ENCODE results near the gene CXCL17.

CXCL17 gene

DNA sequence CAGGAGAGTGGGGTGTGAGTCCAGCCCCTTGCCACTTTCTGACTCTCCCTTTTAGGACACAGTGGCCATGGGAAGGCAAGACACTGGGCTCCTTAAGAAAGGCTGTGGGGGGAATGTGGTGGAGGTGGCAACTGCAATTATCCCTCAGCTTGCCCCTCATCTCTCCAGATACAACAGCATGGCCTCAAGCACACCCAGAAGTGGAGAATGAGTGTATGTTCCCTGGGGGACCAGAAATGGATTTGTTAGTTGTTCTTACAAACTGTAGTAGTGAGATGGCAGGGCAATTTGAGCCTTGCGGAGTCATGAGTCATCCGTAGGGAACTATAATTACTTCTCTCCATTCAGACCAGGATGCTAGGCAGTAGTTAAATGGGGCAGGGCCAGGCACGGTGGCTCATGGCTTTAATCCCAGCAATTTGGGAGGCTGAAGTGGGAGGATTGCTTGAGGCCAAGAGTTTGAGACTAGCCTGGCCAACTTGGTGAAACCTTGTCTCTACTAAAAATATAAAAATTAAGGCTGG is 25.6 kb upstream of the CXCL17 start:
- TF ChIP-seq GABPA (IDR thresholded peaks at IDR 0.05; ENCODE audit: low read depth) (no peak), SPI1 (IDR thresholded peaks at IDR 0.05; ENCODE audit: borderline replicate concordance, low read depth) (no peak), POLR2AphosphoS5 (IDR thresholded peaks at IDR 0.05; ENCODE audit: low read depth) (no peak)
- TF ChIP-seq, protein P1, sequence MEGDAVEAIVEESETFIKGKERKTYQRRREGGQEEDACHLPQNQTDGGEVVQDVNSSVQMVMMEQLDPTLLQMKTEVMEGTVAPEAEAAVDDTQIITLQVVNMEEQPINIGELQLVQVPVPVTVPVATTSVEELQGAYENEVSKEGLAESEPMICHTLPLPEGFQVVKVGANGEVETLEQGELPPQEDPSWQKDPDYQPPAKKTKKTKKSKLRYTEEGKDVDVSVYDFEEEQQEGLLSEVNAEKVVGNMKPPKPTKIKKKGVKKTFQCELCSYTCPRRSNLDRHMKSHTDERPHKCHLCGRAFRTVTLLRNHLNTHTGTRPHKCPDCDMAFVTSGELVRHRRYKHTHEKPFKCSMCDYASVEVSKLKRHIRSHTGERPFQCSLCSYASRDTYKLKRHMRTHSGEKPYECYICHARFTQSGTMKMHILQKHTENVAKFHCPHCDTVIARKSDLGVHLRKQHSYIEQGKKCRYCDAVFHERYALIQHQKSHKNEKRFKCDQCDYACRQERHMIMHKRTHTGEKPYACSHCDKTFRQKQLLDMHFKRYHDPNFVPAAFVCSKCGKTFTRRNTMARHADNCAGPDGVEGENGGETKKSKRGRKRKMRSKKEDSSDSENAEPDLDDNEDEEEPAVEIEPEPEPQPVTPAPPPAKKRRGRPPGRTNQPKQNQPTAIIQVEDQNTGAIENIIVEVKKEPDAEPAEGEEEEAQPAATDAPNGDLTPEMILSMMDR (IDR thresholded peaks at IDR 0.05; ENCODE audit: insufficient read depth, low read length) = no peak
- TF ChIP-seq, protein P2, sequence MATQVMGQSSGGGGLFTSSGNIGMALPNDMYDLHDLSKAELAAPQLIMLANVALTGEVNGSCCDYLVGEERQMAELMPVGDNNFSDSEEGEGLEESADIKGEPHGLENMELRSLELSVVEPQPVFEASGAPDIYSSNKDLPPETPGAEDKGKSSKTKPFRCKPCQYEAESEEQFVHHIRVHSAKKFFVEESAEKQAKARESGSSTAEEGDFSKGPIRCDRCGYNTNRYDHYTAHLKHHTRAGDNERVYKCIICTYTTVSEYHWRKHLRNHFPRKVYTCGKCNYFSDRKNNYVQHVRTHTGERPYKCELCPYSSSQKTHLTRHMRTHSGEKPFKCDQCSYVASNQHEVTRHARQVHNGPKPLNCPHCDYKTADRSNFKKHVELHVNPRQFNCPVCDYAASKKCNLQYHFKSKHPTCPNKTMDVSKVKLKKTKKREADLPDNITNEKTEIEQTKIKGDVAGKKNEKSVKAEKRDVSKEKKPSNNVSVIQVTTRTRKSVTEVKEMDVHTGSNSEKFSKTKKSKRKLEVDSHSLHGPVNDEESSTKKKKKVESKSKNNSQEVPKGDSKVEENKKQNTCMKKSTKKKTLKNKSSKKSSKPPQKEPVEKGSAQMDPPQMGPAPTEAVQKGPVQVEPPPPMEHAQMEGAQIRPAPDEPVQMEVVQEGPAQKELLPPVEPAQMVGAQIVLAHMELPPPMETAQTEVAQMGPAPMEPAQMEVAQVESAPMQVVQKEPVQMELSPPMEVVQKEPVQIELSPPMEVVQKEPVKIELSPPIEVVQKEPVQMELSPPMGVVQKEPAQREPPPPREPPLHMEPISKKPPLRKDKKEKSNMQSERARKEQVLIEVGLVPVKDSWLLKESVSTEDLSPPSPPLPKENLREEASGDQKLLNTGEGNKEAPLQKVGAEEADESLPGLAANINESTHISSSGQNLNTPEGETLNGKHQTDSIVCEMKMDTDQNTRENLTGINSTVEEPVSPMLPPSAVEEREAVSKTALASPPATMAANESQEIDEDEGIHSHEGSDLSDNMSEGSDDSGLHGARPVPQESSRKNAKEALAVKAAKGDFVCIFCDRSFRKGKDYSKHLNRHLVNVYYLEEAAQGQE (IDR thresholded peaks at IDR 0.05; ENCODE audit: insufficient replicate concordance, low read depth) = no peak
- no peak overlapping the region for H3K4me3 ChIP-seq (replicated peaks; ENCODE audit: insufficient read depth, low read length)
- H3K27ac ChIP-seq (replicated peaks) = no peak overlapping the region
- peaks cover 3% of the 10 kb centered on the region for H3K27me3 ChIP-seq (ENCODE audit: insufficient read depth, poor library complexity, severe bottlenecking)
- no peak for DNase-seq (ENCODE audit: low read depth in 1 of 2, low spot score in 1 of 2)

DNA sequence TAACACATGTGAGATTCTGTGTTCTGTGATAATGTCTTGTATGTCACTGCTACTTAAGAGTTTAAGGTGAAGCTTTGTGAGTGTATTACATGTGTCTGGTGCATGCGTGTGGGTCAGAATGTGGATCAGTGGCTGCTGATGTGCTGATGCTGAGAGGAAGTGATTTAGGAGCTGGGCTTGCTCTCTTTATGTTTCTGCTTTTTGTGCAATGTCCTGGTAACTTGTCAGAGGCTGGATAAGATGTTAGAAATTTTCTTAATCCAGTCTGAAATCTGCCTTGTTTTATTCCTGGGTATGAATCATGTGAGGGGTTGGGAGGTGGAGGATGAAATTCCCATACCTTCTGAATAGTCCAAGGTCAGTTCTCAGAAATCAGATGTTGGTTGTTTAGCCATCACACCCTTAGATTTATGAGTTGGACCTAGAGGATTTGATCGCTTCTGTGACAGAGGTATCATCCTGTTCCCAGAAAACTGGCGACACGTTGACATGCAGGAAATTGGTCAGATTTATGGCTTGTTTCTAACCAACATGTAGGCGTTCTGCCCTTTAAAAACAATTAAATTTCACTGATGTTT is 24.5 kb upstream of the CXCL17 start:
- TF ChIP-seq, protein P2 (IDR thresholded peaks at IDR 0.05; ENCODE audit: insufficient replicate concordance, low read depth) = no peak
- peak; percentile 38; the same call in 1 of the 2 replicates for TF ChIP-seq SPI1 (IDR thresholded peaks at IDR 0.05; ENCODE audit: borderline replicate concordance, low read depth)
- no peak overlapping the region for H3K27ac ChIP-seq (replicated peaks)
- DNase-seq (ENCODE audit: low read depth in 1 of 2, low spot score in 1 of 2) = no peak
- H3K4me3 ChIP-seq (replicated peaks; ENCODE audit: insufficient read depth, low read length) = no peak overlapping the region
- H3K27me3 ChIP-seq (ENCODE audit: insufficient read depth, poor library complexity, severe bottlenecking) = no peaks in the 10 kb centered on the region

DNA sequence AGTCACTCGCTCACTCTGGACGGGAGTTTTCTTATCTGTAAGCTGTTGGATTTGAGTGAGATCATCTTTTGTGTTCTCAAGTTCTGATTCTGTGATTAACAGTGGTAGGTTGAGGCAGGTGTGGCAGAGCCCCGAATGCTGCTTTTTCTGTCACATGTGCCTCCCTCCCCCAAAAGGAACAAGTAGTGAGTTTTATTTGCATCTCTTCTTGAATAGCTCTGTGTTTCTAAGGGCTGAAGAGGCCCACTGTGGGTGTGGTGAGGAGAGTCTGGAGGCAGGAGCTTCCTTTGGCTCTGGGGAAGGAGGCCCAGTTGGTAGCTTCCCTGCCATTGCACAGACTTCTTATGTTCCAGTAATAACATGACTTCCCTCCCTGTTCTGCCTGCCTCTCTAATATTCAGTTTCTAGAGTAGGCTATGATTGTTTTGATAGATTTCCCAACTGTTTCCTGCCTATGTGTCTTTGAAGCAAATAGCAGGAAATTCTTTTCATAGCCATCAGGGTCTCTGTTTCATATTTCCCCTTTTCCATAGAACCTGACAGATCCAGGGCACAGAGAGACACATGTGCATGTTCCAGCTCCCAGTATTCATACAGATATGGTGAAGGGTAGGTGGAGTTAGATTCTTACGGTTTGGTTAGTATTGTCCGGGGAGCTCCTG is 23.9 kb upstream of the CXCL17 start:
- DNase-seq (ENCODE audit: low read depth in 1 of 2, low spot score in 1 of 2) = no peak
- Histone ChIP-seq H3K27me3 (ENCODE audit: insufficient read depth, poor library complexity, severe bottlenecking) (no peaks in the 10 kb centered on the region), H3K27ac (replicated peaks) (no peak overlapping the region), H3K4me3 (replicated peaks; ENCODE audit: insufficient read depth, low read length) (no peak overlapping the region)
- TF ChIP-seq, protein P2 (IDR thresholded peaks at IDR 0.05; ENCODE audit: insufficient replicate concordance, low read depth) = no peak
- TF ChIP-seq POLR2AphosphoS5 (IDR thresholded peaks at IDR 0.05; ENCODE audit: low read depth) (no peak), SPI1 (IDR thresholded peaks at IDR 0.05; ENCODE audit: borderline replicate concordance, low read depth) (no peak), GABPA (IDR thresholded peaks at IDR 0.05; ENCODE audit: low read depth) (no peak)
- TF ChIP-seq, protein P1 (IDR thresholded peaks at IDR 0.05; ENCODE audit: insufficient read depth, low read length) = no peak
